ENCODE measurements around the gene SNX9. TPM values are rescaled to one million over a fixed set of nuclear protein-coding genes. Genes with fewer than 3 reads are reported as not detected.

Gene SNX9
- total RNA-seq, 1 experiment from 2014 or later, result 16.6 TPM

GRCh38 chr6:157822245-157823000, 623 bp upstream of the SNX9 start:
- no peaks in the 10 kb centered on the region for H3K9me3 Mint-ChIP-seq (ENCODE audit: low read depth, unreplicated experiment)
- H3K4me3 Mint-ChIP-seq (ENCODE audit: low read depth, unreplicated experiment), result peak overlapping the region; percentile 82
- CTCF ChIA-PET, result no interaction called here
- H3K27ac Mint-ChIP-seq (ENCODE audit: unreplicated experiment), result peak overlapping the region; percentile 79
- DNase-seq, result no peak
- no peaks in the 10 kb centered on the region for H3K27me3 Mint-ChIP-seq (ENCODE audit: unreplicated experiment)
- intact Hi-C loops (cut with micrococcal nuclease; ENCODE audit: unreplicated experiment), result loop anchor here (5.0 kb wide), 1 partner anchor 60 kb away; no protein-coding TSS in a partner anchor
- no TSS peak for BruUV-seq (replicated peaks)
- no peaks in the 10 kb centered on the region for H3K4me1 Mint-ChIP-seq (ENCODE audit: low read depth, unreplicated experiment)
- TF ChIP-seq CTCF (IDR thresholded peaks at IDR 0.05; ENCODE audit: unreplicated experiment), result no peak
- peaks cover 30% of the 10 kb centered on the region for H3K36me3 Mint-ChIP-seq (ENCODE audit: insufficient read depth, unreplicated experiment)

- BruUV-seq (replicated peaks), result no TSS peak
- intact Hi-C loops (cut with micrococcal nuclease; ENCODE audit: unreplicated experiment), result loop anchor here (5.0 kb wide), 1 partner anchor 61 kb away; no protein-coding TSS in a partner anchor
- H3K27ac Mint-ChIP-seq (ENCODE audit: unreplicated experiment), result peak overlapping the region; percentile 96
These were observed 703 bp downstream of the SNX9 start for GRCh38 chr6:157823528-157824370.

GRCh38 chr6:157825243-157825904, 2.3 kb downstream of the SNX9 start:
- Mint-ChIP-seq H3K9me3 (ENCODE audit: low read depth, unreplicated experiment) (no peaks in the 10 kb centered on the region), H3K4me3 (ENCODE audit: low read depth, unreplicated experiment) (peak overlapping the region; percentile 82), H3K36me3 (ENCODE audit: insufficient read depth, unreplicated experiment) (peaks cover 30% of the 10 kb centered on the region), H3K27ac (ENCODE audit: unreplicated experiment) (no peak overlapping the region), H3K4me1 (ENCODE audit: low read depth, unreplicated experiment) (peaks cover 5% of the 10 kb centered on the region), H3K27me3 (ENCODE audit: unreplicated experiment) (no peaks in the 10 kb centered on the region)
- BruUV-seq (replicated peaks), result no TSS peak
- no peak for TF ChIP-seq CTCF (IDR thresholded peaks at IDR 0.05; ENCODE audit: unreplicated experiment)
- CTCF ChIA-PET, result interaction anchor here (0.6 kb wide), 1 partner anchor 20 kb away, joined by 4 read pairs; no protein-coding TSS in a partner anchor
- intact Hi-C loops (cut with micrococcal nuclease; ENCODE audit: unreplicated experiment), result no loop called here
- DNase-seq, result no peak

More at GRCh38 chr6:157823528-157824370, 703 bp downstream of the SNX9 start:
- H3K36me3 Mint-ChIP-seq (ENCODE audit: insufficient read depth, unreplicated experiment), result peaks cover 30% of the 10 kb centered on the region
- H3K4me3 Mint-ChIP-seq (ENCODE audit: low read depth, unreplicated experiment), result peak overlapping the region; percentile 82
- H3K27me3 Mint-ChIP-seq (ENCODE audit: unreplicated experiment), result no peaks in the 10 kb centered on the region
- CTCF ChIA-PET, result no interaction called here
- H3K4me1 Mint-ChIP-seq (ENCODE audit: low read depth, unreplicated experiment), result no peaks in the 10 kb centered on the region
- no peak for TF ChIP-seq CTCF (IDR thresholded peaks at IDR 0.05; ENCODE audit: unreplicated experiment)
- peak; percentile 20 for DNase-seq
- H3K9me3 Mint-ChIP-seq (ENCODE audit: low read depth, unreplicated experiment), result no peaks in the 10 kb centered on the region

GRCh38 chr6:157830354-157831017, 7.4 kb downstream of the SNX9 start:
- peaks cover 22% of the 10 kb centered on the region for H3K4me1 Mint-ChIP-seq (ENCODE audit: low read depth, unreplicated experiment)
- no peak overlapping the region for H3K27ac Mint-ChIP-seq (ENCODE audit: unreplicated experiment)
- no peak for DNase-seq
- no peak overlapping the region for H3K4me3 Mint-ChIP-seq (ENCODE audit: low read depth, unreplicated experiment)
- H3K9me3 Mint-ChIP-seq (ENCODE audit: low read depth, unreplicated experiment), result peaks cover 4% of the 10 kb centered on the region
- CTCF ChIA-PET, result interaction anchor here (0.8 kb wide), 1 partner anchor 43 kb away, joined by 3 read pairs; no protein-coding TSS in a partner anchor
- no TSS peak for BruUV-seq (replicated peaks)
- no peaks in the 10 kb centered on the region for H3K27me3 Mint-ChIP-seq (ENCODE audit: unreplicated experiment)
- intact Hi-C loops (cut with micrococcal nuclease; ENCODE audit: unreplicated experiment), result no loop called here
- no peak for TF ChIP-seq CTCF (IDR thresholded peaks at IDR 0.05; ENCODE audit: unreplicated experiment)
- peaks cover 2% of the 10 kb centered on the region for H3K36me3 Mint-ChIP-seq (ENCODE audit: insufficient read depth, unreplicated experiment)
